CD4-positive, alpha-beta T cell treated with Interleukin-17A for 1 hour (primary cell): ENCODE data around the gene TUBGCP5.
A peak's percentile ranks its signal among the peaks of the same experiment; 100 is the strongest.
"Not testable (repeated sequence)": the region's sequence is repeated elsewhere in the genome, so short reads cannot be mapped to it uniquely, and the experiment has no call there.

ENCODE experiments used
- DNase-seq: peaks from one replicate; pipeline ENCODE4 v3.0.0-alpha.2; 2020

Gene TUBGCP5

GRCh38 chr15:23039143-23039916 lies at the start of gene TUBGCP5:
Gene TUBGCP5 (minus strand): TSS chr15:23039569. CDS start chr15:23039543, 26 bp downstream.
- DNase-seq, result peak; percentile 98

DNA sequence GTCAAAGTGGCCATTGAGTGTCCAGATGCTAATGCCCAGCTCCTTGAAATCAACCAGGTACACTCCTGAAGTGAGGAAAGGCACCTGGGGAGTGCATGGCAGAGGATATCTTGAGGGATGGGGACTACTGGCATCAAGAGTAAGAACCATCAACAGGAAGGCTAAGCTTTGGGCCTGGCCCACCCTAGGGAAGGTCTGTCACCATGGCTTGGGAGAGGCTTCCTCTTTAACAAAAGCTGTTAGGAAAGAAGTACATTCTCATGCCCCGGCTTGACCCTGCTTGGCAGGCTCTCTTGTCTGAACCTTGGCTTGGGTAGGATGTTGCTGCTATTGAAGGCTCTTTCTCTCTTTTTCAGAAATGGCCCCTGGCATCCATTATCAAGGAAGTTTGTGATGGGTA lies 43.7 kb upstream of the TUBGCP5 start:
- no peak for DNase-seq

- DNase-seq, result not testable (repeated sequence)
Measured at GRCh38 chr15:23081996-23082737, 42.8 kb upstream of the TUBGCP5 start.

DNA sequence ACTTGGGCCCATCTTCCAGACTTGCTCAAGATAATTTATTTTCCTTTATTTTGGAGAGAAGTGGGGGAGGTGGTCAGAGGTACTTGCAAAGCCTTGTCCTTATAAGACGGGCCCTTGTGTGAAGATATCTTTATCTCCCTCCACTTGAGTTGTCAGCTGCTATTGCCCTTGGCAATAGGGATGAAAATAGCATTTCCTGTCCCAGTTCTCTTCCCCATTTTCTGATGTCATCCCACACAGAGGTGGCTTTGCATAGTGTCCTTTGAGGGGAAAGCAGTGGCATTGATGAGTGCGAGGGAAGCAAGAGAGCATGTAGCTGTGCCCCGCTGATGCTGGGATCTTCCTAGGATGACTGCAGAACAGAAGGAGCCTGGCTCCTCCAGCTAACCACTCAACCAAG lies 41.9 kb upstream of the TUBGCP5 start:
- no peak for DNase-seq

DNA sequence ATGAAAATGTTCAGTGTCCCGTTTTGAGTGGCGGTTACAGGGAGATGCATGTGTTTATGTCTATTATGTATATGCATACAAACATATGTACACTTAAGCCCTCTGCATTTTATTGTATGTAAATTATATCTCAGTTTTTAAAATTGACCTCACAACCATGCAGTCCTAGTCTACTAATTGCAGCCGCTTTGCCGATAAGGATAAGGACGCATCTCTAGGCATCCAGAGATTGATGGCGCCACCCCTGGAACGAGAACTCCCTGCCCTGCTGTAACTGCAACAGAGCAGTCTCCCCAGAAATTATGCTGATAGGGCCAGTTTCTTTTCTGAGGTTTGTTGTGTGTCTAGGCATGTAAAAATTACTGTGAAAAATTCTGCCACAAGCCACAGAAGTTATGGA lies 40.4 kb upstream of the TUBGCP5 start:
- no peak for DNase-seq

DNA sequence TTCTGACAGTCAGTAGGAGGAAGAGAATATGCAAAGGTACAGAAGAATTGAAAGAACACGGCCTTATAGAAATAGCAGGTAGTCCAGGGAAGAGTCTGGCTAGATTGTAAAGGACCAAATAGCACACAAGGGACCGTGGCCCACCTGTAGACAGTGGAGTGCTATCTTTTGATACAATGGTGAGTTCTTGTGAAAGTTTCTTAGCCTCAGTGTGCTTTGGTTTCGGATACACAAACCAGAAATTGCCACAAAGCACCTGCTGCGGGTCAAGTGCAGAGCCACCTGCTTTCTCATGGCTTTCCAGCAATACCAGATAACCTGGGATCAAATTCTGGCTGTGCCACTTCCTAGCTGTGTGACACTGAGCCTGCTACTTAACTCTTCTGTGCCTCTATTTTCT lies 36.6 kb upstream of the TUBGCP5 start:
- no peak for DNase-seq

- no peak for DNase-seq
Measured at GRCh38 chr15:23074684-23075083, 35.3 kb upstream of the TUBGCP5 start.

DNA sequence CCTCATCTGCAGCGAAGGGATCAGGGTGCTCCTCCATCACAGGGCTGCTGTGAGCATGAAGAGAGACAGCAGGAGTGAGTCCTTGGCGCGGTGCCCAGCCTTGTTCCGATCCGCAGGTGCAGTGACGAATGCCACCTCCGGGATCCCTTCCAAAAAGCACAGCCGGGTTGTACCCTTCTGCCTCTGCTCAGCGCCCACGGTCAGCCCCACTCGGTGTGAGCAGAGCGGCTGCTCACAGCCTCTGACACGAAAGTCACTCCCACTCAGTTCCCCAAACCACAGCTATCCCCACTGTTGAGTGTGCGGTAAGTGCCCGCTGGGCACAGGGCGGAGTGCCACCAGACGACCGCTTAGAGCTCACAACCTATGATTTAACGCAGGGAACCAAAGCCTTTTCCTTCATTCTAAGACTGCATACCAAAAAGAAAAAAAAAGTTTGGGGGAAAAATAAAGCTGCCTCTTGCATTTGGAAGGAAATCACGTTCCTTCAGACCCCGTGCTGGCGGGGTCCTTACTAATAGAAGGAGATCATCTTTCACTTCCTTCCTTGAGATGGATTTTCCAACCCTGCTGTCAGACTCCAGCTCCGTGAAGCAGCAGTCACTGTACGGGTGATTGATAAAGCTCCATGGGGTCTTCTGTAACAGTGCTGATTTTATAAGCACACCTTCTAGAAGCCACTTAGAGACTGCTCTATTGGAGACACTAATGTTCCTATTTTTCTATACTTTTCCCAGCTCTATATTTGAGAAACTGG lies 34.7 kb upstream of the TUBGCP5 start:
- DNase-seq, result no peak

GRCh38 chr15:23072633-23073032 lies 33.3 kb upstream of the TUBGCP5 start:
- DNase-seq, result no peak

- DNase-seq, result no peak
Measured at GRCh38 chr15:23069496-23070166, 30.3 kb upstream of the TUBGCP5 start.

DNA sequence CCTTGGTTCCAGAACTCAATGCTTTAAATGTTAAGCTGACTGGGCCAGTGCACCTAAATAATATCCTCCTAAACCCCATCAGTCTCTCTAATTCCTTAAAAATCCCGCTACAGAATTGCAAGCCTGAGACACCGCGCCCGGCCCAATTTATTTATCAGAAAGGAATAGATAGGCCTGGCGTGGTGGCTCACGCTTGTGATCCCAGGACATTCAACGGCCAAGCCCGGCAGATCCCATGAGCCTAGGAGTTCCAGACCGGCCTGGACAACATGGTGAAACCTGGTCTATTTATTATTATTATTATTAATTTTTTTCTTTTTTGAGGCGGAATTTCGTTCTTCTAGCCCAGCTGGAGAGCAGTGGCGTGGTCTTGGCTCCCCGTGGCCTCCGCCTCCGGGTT lies 28.0 kb upstream of the TUBGCP5 start:
- no peak for DNase-seq

- no peak for DNase-seq
Measured at GRCh38 chr15:23065836-23066235, 26.5 kb upstream of the TUBGCP5 start.

DNA sequence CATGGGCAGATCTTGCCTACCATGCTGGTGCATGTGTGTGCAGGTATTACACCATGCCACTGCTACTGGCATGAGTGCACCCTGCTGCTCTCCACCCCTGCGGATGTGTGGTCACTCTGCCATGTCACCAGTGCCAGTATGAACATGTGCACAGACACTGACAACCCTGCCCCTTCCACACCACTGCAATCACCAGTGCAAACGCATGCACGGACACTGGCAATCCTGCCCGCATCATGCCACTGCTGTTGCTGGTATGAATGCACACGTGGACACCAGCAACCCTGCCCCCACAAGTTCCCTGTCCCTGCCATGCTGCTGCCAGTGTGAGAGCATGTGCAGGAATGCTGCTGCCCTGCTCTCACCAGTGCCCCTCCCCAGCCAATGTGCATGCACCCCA lies 24.8 kb upstream of the TUBGCP5 start:
- DNase-seq, result no peak

GRCh38 chr15:23057707-23058106 lies 18.3 kb upstream of the TUBGCP5 start:
- no peak for DNase-seq

DNA sequence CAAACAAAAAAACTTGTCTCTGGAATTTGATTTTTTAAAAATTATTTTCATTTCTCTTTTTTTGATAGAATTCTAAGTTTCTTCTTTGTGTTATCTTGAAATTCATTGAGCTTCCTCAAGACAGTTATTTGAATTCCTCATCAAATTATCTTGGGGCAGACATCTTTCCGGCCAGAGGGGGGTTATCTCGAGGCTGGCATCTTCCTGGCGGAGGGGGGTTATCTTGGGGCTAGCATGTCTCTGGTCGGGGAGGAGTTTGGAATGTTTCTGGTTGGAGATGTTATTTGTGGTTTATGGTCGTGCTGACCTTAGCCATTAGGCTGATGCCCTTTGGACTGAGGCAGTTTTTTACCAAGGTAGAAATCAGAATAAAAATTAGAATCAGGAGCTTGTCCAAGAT lies 15.9 kb upstream of the TUBGCP5 start:
- DNase-seq, result no peak

DNA sequence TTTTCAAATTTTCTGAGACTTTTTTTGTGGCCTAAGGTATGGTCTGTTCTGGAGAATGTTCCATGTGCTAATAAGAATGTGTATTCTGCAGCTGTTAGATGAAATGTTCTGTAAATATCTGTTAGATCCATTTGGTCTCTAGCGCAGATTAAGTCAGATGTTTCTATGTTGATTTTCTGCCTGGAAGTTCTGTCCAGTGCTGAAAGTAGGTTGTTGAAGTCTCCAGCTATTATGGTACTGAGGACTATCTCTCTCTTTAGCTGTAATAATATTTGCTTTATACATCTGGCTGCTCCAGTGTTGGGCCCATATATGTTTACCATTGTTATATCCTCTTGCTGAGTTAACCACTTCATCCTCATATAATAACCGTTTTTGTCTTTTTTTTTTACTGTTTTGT lies 13.2 kb upstream of the TUBGCP5 start:
- DNase-seq, result no peak

DNA sequence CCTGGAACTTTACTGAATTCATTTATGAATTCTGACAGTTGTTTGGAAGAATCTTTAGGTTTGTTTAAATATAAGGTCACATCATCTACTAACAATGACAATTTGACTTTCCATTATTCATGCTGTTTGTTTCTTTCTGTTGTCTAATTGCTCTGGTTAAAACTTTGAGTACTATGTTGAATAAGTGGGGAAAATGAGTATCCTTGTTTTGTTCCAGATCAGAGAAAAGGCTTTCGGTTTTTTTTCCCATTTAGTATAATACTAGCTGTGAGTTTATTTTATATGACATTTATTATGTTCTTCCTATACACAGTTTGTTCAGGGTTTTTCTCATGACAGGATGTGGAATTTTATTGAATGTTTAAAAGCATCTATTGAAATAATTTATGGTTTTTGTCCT lies 11.3 kb upstream of the TUBGCP5 start:
- DNase-seq, result no peak

- DNase-seq, result no peak
Measured at GRCh38 chr15:23049984-23050628, 10.7 kb upstream of the TUBGCP5 start.

DNA sequence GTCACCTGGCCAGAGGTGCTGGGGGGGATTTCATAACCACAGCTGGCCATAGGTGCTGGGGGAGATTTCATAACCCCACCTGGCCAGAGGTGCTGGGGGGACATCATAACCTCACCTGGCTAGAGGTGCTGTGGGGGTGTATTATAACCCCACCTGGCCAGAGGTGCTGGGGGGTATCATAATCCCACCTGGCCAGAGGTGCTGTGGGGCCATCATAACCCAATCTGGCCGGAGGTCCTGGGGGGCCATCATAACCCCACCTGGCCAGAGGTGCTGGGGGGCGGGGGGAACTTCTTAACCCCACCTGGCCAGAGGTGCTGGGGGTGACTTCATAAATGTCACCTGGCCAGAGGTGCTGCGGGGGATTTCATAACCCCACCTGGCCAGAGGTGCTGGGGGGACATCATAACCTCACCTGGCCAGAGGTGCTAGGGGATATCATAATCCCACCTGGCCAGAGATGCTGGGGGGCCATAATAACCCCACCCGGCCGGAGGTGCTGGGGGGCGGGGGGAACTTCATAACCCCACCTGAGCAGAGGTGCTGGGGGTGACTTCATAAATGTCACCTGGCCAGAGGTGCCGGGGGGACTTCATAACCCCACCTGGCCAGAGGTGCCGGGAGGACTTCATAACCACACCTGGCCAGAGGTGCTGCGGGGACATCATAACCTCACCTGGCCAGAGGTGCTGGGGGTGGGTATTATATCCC lies 9.4 kb upstream of the TUBGCP5 start:
- not testable (repeated sequence) for DNase-seq

GRCh38 chr15:23043987-23044386 lies 4.6 kb upstream of the TUBGCP5 start:
- not testable (repeated sequence) for DNase-seq

DNA sequence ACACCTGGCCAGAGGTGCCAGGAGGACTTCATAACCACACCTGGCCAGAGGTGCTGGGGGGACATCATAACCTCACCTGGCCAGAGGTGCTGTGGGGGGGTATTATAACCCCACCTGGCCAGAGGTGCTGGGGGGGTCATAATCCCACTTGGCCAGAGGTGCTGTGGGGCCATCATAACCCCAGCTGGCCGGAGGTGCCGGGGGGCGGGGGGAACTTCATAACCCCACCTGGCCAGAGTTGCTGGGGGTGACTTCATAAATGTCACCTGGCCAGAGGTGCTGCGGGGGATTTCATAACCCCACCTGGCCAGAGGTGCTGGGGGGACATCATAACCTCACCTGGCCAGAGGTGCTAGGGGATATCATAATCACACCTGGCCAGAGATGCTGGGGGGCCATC lies 4.2 kb upstream of the TUBGCP5 start:
- DNase-seq, result not testable (repeated sequence)

DNA sequence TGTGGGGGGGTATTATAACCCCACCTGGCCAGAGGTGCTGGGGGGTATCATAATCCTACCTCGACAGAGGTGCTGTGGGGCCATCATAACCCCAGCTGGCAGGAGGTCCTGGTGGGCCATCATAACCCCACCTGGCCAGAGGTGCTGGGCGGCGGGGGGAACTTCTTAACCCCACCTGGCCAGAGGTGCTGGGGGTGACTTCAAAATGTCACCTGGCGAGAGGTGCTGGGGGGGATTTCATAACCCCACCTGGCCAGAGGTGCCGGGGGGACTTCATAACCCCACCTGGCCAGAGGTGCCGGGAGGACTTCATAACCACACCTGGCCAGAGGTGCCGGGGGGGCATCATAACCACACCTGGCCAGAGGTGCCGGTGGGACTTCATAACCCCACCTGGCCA lies 2.4 kb upstream of the TUBGCP5 start:
- DNase-seq, result not testable (repeated sequence)
